K562 (cell line): ENCODE measurements around the gene ERI2.

Experiments used
- CBFB ChIP-seq: sonication (generic); formaldehyde crosslinking; IDR thresholded peaks from 2 replicates; pipeline ENCODE4 v1.4.0; 2020; ENCODE audit warnings: mild to moderate bottlenecking, missing genetic modification reagents
- JUNB ChIP-seq: fragments of 450-650 bp; formaldehyde crosslinking; conservative IDR thresholded peaks from 2 replicates; pipeline ENCODE4 v1.4.0; 2020; ENCODE audit warnings: mild to moderate bottlenecking
- NFE2L1 ChIP-seq: fragments of 450-650 bp; IDR thresholded peaks from 2 replicates; pipeline ENCODE4 v1.6.1; 2016; ENCODE audit warnings: missing genetic modification characterization, low read depth, mild to moderate bottlenecking, missing compliant biosample characterization, moderate library complexity, borderline replicate concordance
- NFIC ChIP-seq: fragments of 450-650 bp; IDR thresholded peaks from 2 replicates; pipeline ENCODE4 v1.6.1; 2017; ENCODE audit warnings: mild to moderate bottlenecking, inconsistent platforms
- RB1 ChIP-seq: fragments of 450-650 bp; IDR thresholded peaks from 2 replicates; pipeline ENCODE4 v1.6.1; 2017; ENCODE audit warnings: low read depth, mild to moderate bottlenecking
- SMC3 ChIP-seq: conservative IDR thresholded peaks from 2 replicates; pipeline ENCODE4 v1.6.1; 2011; ENCODE audit warnings: low read depth, low read length, improper control_type of control experiment; ENCODE audit not compliant: insufficient read depth
- SNRNP70 ChIP-seq: fragments of 200-400 bp; formaldehyde crosslinking; optimal IDR thresholded peaks from 2 replicates; pipeline ENCODE3; 2017; ENCODE audit warnings: low read depth, low read length
- SP1 ChIP-seq: sonication (generic); formaldehyde crosslinking; IDR thresholded peaks from 2 replicates; pipeline ENCODE4 v1.8.1; 2022; ENCODE audit warnings: mild to moderate bottlenecking, missing genetic modification reagents
- ZBTB1 ChIP-seq: sonication (generic); formaldehyde crosslinking; IDR thresholded peaks from 2 replicates; pipeline ENCODE4 v1.8.1; 2023; ENCODE audit warnings: missing genetic modification reagents, low read depth, mild to moderate bottlenecking, borderline replicate concordance

- TF ChIP-seq NFIC (no peak), ZBTB1 (no peak), RB1 (no peak), NFE2L1 (no peak), SMC3 (no peak), SNRNP70 (no peak), SP1 (CRISPR knock-in tag) (no peak), JUNB (CRISPR knock-in tag) (no peak), CBFB (no peak)
Measured at GRCh38 chr16:20833086-20833485, 26.8 kb upstream of the ERI2 start.
